ENCODE results near the gene PLD5. TPM values are rescaled to one million over a fixed set of nuclear protein-coding genes. Genes with fewer than 3 reads are reported as not detected.
"Not testable (repeated sequence)": the region's sequence is repeated elsewhere in the genome, so short reads cannot be mapped to it uniquely, and the experiment has no call there.

PLD5 gene
- total and polyA plus RNA-seq, 8 donors, result 0.24 to 11.0 (median 0.54) TPM

GRCh38 chr1:242467556-242468145 lies 56.8 kb downstream of the PLD5 start:
- intact Hi-C loops (cut with DNase I), result no loop called here

GRCh38 chr1:242462867-242463266 lies 61.6 kb downstream of the PLD5 start:
- no peaks in the 10 kb centered on the region for H3K9me3 ChIP-seq
- H3K36me3 ChIP-seq, result no peaks in the 10 kb centered on the region
- ATAC-seq, result no peak
- no peak for DNase-seq
- intact Hi-C loops (cut with DNase I), result no loop called here
- no peaks in the 10 kb centered on the region for H3K27me3 ChIP-seq
- no peaks in the 10 kb centered on the region for H3K4me1 ChIP-seq
- no peak for TF ChIP-seq CTCF (IDR thresholded peaks at IDR 0.05)
- no peak overlapping the region for H3K27ac ChIP-seq
- no peak overlapping the region for H3K4me3 ChIP-seq

More at GRCh38 chr1:242467556-242468145, 56.8 kb downstream of the PLD5 start:
- H3K4me1 ChIP-seq, result no peaks in the 10 kb centered on the region
- no peaks in the 10 kb centered on the region for H3K9me3 ChIP-seq
- peak; percentile 90 for ATAC-seq
- H3K4me3 ChIP-seq, result no peak overlapping the region
- TF ChIP-seq CTCF (IDR thresholded peaks at IDR 0.05), result peak; percentile 41 to 49
- no peaks in the 10 kb centered on the region for H3K36me3 ChIP-seq
- DNase-seq, result peak in 1 of 4 donors; percentile 39
- H3K27me3 ChIP-seq, result no peaks in the 10 kb centered on the region
- H3K27ac ChIP-seq, result no peak overlapping the region

- intact Hi-C loops (cut with DNase I); H3K4me1 ChIP-seq; ATAC-seq; H3K4me3 ChIP-seq; H3K9me3 ChIP-seq; DNase-seq; H3K36me3 ChIP-seq; H3K27ac ChIP-seq: not testable (repeated sequence)
- peaks cover 0 to 19% of the 10 kb centered on the region in 2 donors for H3K27me3 ChIP-seq
These were observed 64.8 kb downstream of the PLD5 start for GRCh38 chr1:242459740-242460139.

GRCh38 chr1:242456726-242457269 lies 67.7 kb downstream of the PLD5 start:
- intact Hi-C loops (cut with DNase I), result no loop called here
- no peaks in the 10 kb centered on the region for H3K9me3 ChIP-seq
- TF ChIP-seq CTCF (IDR thresholded peaks at IDR 0.05), result no peak

GRCh38 chr1:242455052-242455361 lies 69.5 kb downstream of the PLD5 start:
- Histone ChIP-seq H3K36me3 (no peaks in the 10 kb centered on the region), H3K4me3 (no peak overlapping the region), H3K27me3 (peaks cover 0 to 19% of the 10 kb centered on the region in 2 donors), H3K4me1 (no peaks in the 10 kb centered on the region), H3K9me3 (no peaks in the 10 kb centered on the region), H3K27ac (no peak overlapping the region)
- intact Hi-C loops (cut with DNase I), result no loop called here
- TF ChIP-seq CTCF (IDR thresholded peaks at IDR 0.05), result peak in 1 of 2 donors; percentile 14
- ATAC-seq (no peak), DNase-seq (no peak)

More at GRCh38 chr1:242456726-242457269, 67.7 kb downstream of the PLD5 start:
- Histone ChIP-seq H3K27me3 (peaks cover 0 to 19% of the 10 kb centered on the region in 2 donors), H3K4me1 (no peaks in the 10 kb centered on the region), H3K36me3 (no peaks in the 10 kb centered on the region), H3K4me3 (no peak overlapping the region), H3K27ac (no peak overlapping the region)
- no peak for DNase-seq
- ATAC-seq, result no peak

Measured in left lung (tissue), 10 donors.